GM12891 (cell line): ENCODE measurements around the gene MTMR3.

Experiments used
- POLR2AphosphoS5 ChIP-seq: IDR thresholded peaks from 2 replicates; pipeline ENCODE4 v1.6.1; 2011; ENCODE audit warnings: low read depth, low read length, control low read depth
- SPI1 ChIP-seq: IDR thresholded peaks from 2 replicates; pipeline ENCODE4 v1.6.1; 2011; ENCODE audit warnings: low read depth, low read length, control low read depth

DNA sequence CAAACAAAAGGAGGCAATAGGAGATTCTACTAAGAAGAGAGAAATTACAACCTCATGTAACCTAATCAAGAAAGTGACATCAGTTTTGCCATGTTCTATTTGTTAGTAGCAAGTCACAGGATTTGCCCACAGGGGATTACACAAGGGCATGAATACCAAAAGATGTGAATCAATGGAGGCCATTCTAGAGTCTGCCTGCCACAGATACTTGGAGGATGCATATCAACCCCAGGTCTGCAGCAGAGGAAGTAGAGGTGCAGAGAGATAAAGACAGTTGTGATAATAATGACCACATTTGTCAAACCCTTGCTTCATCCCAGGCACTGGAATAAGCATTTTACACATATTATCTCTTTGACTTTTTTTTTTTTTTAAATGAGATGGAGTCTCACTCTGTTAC, 42.5 kb upstream of the MTMR3 start:
- TF ChIP-seq POLR2AphosphoS5, result no peak
- TF ChIP-seq SPI1, result no peak
